GM12878 (cell line): ENCODE measurements around the gene TMED1. TPM values are rescaled to one million over a fixed set of nuclear protein-coding genes. Genes with fewer than 3 reads are reported as not detected.

Experiments
- ASH2L ChIP-seq: fragments of 300-600, 200-600 bp; sonication (generic); IDR thresholded peaks from 2 replicates; pipeline ENCODE4 v1.6.1; 2017; ENCODE audit warnings: low read depth, mild to moderate bottlenecking, borderline replicate concordance
- ATF7 ChIP-seq: fragments of 450-650 bp; IDR thresholded peaks from 2 replicates; pipeline ENCODE4 v1.6.1; 2016; ENCODE audit warnings: low read depth, mild to moderate bottlenecking
- CREM ChIP-seq: IDR thresholded peaks from 2 replicates; pipeline ENCODE4 v1.6.1; 2014; ENCODE audit warnings: antibody characterized with exemption, low read depth
- KLF5 ChIP-seq: fragments of 450-650 bp; IDR thresholded peaks from 2 replicates; pipeline ENCODE4 v1.6.1; 2014; ENCODE audit warnings: mild to moderate bottlenecking; ENCODE audit not compliant: partially characterized antibody
- MEF2B ChIP-seq: fragments of 450-650 bp; IDR thresholded peaks from 2 replicates; pipeline ENCODE4 v1.6.1; 2018; ENCODE audit warnings: mild to moderate bottlenecking, moderate library complexity; ENCODE audit not compliant: partially characterized antibody, poor library complexity, severe bottlenecking
- NBN ChIP-seq: fragments of 450-650 bp; IDR thresholded peaks from 2 replicates; pipeline ENCODE4 v1.6.1; 2016
- NR2F1 ChIP-seq: fragments of 450-650 bp; conservative IDR thresholded peaks from 2 replicates; pipeline ENCODE4 v1.6.1; 2017; ENCODE audit warnings: mild to moderate bottlenecking
- ZNF622 ChIP-seq: fragments of 450-650 bp; IDR thresholded peaks from 2 replicates; pipeline ENCODE4 v1.6.1; 2017; ENCODE audit warnings: mild to moderate bottlenecking, inconsistent platforms
- polyA plus RNA-seq, 11 experiments: library from polyadenylated mRNA; depleted of rRNA in 4 of 11; unstranded in 6 of 11; stranded (reverse) in 5 of 11; fragments of >200 nt; fragmentation: Nextera tagmentation in 4 of 11; fragmentation: Illumina TruSeq in 1 of 11; extraction: Ambion mirVana in 4 of 11; extraction: Trizol in 1 of 11; gene quantifications; 1 replicate in 1 of 11; 2 replicates in 10 of 11; pipeline versions ENCODE4 v1.2.1 to v1.2.3, GENCODE V29; 2011 to 2016; ENCODE audit warnings: inconsistent platforms in 2 of 11, missing spikeins in 2 of 11, low read depth in 1 of 11
- total RNA-seq, 4 experiments: library from RNA; depleted of rRNA in 3 of 4; stranded (reverse); fragments of >200 nt in 3 of 4; fragmentation: Illumina TruSeq in 1 of 4; extraction: Trizol in 1 of 4; gene quantifications; 2 replicates each; pipeline versions ENCODE4 v1.2.1 to v1.2.3, GENCODE V29; 2013 to 2021
- TF ChIP-seq, protein P1 (sequence below): fragments of 450-650 bp; formaldehyde crosslinking; IDR thresholded peaks from 2 replicates; pipeline ENCODE4 v1.4.0; 2020; ENCODE audit warnings: mild to moderate bottlenecking, moderate library complexity
- TF ChIP-seq, protein P2 (sequence below): fragments of 450-650 bp; IDR thresholded peaks from 2 replicates; pipeline ENCODE4 v1.6.1; 2017; ENCODE audit warnings: mild to moderate bottlenecking
- TF ChIP-seq, protein P3 (sequence below): IDR thresholded peaks from 2 replicates; pipeline ENCODE4 v1.6.1; 2011; ENCODE audit warnings: low read depth, low read length, improper control_type of control experiment, borderline replicate concordance
- TF ChIP-seq, protein P4 (sequence below): fragments of 450-650 bp; IDR thresholded peaks from 2 replicates; pipeline ENCODE4 v1.6.1; 2016; ENCODE audit warnings: mild to moderate bottlenecking, moderate library complexity, borderline replicate concordance

Gene TMED1
- total and polyA plus RNA-seq, 10 of the 15 experiments (the other 5 are each of a cell fraction or from before 2014, with no cell fraction given): 0.60 to 23.1 (median 12.3) TPM

DNA sequence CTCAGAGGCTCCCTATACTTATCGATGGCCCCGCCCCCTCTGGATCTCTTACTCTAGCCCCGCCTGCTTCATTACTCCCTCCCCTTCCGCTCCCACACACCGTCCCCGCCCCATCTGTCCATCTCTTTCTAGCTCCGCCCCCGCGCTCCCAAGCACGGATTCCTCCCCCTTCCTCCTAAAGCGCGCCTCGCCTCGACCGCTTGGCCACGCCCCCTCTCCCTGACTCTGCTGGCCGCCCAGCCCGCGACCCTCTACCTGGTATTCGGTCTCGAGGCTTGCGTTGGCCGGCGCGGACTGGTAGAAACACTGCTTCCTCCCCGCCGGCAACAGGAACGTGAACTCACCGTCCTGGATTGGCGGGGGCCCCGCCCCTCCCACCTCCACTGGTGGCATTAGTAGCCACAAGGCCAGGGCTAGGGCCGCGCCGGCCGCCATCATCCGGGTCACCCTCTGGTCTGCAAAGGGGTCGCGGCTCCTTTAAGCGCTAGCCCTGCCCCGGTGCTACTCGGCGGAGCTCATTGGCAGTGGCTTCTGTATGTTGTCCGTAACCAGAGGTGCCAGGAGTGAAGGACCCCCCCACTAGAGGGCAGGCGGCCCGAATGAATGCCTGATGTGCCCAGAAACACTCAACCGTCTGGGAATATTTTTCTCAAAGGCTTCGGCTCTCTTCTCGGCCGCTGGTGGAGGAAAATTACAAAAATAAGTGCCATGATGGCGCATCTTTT, at the start of gene TMED1 (continued):
- TF ChIP-seq, protein P1, sequence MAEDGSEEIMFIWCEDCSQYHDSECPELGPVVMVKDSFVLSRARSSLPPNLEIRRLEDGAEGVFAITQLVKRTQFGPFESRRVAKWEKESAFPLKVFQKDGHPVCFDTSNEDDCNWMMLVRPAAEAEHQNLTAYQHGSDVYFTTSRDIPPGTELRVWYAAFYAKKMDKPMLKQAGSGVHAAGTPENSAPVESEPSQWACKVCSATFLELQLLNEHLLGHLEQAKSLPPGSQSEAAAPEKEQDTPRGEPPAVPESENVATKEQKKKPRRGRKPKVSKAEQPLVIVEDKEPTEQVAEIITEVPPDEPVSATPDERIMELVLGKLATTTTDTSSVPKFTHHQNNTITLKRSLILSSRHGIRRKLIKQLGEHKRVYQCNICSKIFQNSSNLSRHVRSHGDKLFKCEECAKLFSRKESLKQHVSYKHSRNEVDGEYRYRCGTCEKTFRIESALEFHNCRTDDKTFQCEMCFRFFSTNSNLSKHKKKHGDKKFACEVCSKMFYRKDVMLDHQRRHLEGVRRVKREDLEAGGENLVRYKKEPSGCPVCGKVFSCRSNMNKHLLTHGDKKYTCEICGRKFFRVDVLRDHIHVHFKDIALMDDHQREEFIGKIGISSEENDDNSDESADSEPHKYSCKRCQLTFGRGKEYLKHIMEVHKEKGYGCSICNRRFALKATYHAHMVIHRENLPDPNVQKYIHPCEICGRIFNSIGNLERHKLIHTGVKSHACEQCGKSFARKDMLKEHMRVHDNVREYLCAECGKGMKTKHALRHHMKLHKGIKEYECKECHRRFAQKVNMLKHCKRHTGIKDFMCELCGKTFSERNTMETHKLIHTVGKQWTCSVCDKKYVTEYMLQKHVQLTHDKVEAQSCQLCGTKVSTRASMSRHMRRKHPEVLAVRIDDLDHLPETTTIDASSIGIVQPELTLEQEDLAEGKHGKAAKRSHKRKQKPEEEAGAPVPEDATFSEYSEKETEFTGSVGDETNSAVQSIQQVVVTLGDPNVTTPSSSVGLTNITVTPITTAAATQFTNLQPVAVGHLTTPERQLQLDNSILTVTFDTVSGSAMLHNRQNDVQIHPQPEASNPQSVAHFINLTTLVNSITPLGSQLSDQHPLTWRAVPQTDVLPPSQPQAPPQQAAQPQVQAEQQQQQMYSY (CRISPR knock-in tag): no peak
- TF ChIP-seq, protein P2, sequence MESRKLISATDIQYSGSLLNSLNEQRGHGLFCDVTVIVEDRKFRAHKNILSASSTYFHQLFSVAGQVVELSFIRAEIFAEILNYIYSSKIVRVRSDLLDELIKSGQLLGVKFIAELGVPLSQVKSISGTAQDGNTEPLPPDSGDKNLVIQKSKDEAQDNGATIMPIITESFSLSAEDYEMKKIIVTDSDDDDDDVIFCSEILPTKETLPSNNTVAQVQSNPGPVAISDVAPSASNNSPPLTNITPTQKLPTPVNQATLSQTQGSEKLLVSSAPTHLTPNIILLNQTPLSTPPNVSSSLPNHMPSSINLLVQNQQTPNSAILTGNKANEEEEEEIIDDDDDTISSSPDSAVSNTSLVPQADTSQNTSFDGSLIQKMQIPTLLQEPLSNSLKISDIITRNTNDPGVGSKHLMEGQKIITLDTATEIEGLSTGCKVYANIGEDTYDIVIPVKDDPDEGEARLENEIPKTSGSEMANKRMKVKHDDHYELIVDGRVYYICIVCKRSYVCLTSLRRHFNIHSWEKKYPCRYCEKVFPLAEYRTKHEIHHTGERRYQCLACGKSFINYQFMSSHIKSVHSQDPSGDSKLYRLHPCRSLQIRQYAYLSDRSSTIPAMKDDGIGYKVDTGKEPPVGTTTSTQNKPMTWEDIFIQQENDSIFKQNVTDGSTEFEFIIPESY: no peak
- TF ChIP-seq NBN: peak; percentile 71; the same call in 1 of the 2 replicates
- no peak; the same call in 1 of the 2 replicates for TF ChIP-seq CREM
- TF ChIP-seq, protein P3, sequence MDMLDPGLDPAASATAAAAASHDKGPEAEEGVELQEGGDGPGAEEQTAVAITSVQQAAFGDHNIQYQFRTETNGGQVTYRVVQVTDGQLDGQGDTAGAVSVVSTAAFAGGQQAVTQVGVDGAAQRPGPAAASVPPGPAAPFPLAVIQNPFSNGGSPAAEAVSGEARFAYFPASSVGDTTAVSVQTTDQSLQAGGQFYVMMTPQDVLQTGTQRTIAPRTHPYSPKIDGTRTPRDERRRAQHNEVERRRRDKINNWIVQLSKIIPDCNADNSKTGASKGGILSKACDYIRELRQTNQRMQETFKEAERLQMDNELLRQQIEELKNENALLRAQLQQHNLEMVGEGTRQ: no peak
- no peak for TF ChIP-seq KLF5
- TF ChIP-seq ZNF622: no peak
- TF ChIP-seq, protein P4, sequence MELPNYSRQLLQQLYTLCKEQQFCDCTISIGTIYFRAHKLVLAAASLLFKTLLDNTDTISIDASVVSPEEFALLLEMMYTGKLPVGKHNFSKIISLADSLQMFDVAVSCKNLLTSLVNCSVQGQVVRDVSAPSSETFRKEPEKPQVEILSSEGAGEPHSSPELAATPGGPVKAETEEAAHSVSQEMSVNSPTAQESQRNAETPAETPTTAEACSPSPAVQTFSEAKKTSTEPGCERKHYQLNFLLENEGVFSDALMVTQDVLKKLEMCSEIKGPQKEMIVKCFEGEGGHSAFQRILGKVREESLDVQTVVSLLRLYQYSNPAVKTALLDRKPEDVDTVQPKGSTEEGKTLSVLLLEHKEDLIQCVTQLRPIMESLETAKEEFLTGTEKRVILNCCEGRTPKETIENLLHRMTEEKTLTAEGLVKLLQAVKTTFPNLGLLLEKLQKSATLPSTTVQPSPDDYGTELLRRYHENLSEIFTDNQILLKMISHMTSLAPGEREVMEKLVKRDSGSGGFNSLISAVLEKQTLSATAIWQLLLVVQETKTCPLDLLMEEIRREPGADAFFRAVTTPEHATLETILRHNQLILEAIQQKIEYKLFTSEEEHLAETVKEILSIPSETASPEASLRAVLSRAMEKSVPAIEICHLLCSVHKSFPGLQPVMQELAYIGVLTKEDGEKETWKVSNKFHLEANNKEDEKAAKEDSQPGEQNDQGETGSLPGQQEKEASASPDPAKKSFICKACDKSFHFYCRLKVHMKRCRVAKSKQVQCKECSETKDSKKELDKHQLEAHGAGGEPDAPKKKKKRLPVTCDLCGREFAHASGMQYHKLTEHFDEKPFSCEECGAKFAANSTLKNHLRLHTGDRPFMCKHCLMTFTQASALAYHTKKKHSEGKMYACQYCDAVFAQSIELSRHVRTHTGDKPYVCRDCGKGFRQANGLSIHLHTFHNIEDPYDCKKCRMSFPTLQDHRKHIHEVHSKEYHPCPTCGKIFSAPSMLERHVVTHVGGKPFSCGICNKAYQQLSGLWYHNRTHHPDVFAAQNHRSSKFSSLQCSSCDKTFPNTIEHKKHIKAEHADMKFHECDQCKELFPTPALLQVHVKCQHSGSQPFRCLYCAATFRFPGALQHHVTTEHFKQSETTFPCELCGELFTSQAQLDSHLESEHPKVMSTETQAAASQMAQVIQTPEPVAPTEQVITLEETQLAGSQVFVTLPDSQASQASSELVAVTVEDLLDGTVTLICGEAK: peak; percentile 25; the same call in 1 of the 2 replicates
- TF ChIP-seq ASH2L: no peak
- TF ChIP-seq ATF7: no peak
- no peak for TF ChIP-seq MEF2B
- TF ChIP-seq NR2F1: peak; percentile 60
